Small intestine (tissue), 7 donors: ENCODE measurements around the gene PKD1. TPM values are rescaled to one million over a fixed set of nuclear protein-coding genes. Genes with fewer than 3 reads are reported as not detected.
"Not testable (repeated sequence)": the region's sequence is repeated elsewhere in the genome, so short reads cannot be mapped to it uniquely, and the experiment has no call there.

Experiments used
- DNase-seq, 2 donors: peaks; one replicate each; pipeline versions ENCODE4 v3.0.0 to v3.0.0-alpha.2; 2013
- FAIRE-seq: peaks from 2 replicates; lab custom pipeline; 2012; peaks lifted over from hg19 to GRCh38; lab: Jason Lieb, UNC
- H3K27ac ChIP-seq, 3 donors: one replicate each; pipeline ENCODE4 v1.5.1; 2013; ENCODE audit warnings: low read length in 2 of 3, mild to moderate bottlenecking in 2 of 3, control low read depth in 1 of 3, inconsistent platforms in 1 of 3, low read depth in 1 of 3, moderate library complexity in 1 of 3
- H3K27me3 ChIP-seq, 3 donors: one replicate each; pipeline ENCODE4 v1.6.1; 2013; ENCODE audit warnings: low read length in 3 of 3, inconsistent platforms in 1 of 3; ENCODE audit not compliant: control insufficient read depth in 3 of 3, insufficient read depth in 3 of 3
- H3K36me3 ChIP-seq, 3 donors: one replicate each; pipeline ENCODE4 v1.6.1; 2013; ENCODE audit warnings: low read length in 3 of 3, inconsistent platforms in 1 of 3, low read depth in 1 of 3, mild to moderate bottlenecking in 1 of 3, moderate library complexity in 1 of 3; ENCODE audit not compliant: control insufficient read depth in 3 of 3, insufficient read depth in 2 of 3
- H3K4me1 ChIP-seq, 3 donors: one replicate each; pipeline ENCODE4 v1.6.1; 2013; ENCODE audit warnings: low read length in 2 of 3, inconsistent platforms in 1 of 3, low read depth in 1 of 3, mild to moderate bottlenecking in 1 of 3, moderate library complexity in 1 of 3; ENCODE audit not compliant: control insufficient read depth in 3 of 3, insufficient read depth in 2 of 3
- H3K4me3 ChIP-seq, 3 donors: one replicate each; pipeline ENCODE4 v1.5.1; 2013; ENCODE audit warnings: low read length in 3 of 3, control low read depth in 1 of 3, inconsistent platforms in 1 of 3, low read depth in 1 of 3, mild to moderate bottlenecking in 1 of 3, moderate library complexity in 1 of 3
- H3K9me3 ChIP-seq, 2 donors: one replicate each; pipeline ENCODE4 v1.6.1; 2013; ENCODE audit warnings: low read depth in 1 of 2, low read length in 1 of 2; ENCODE audit not compliant: control insufficient read depth in 2 of 2, insufficient read depth in 1 of 2
- WGBS, 3 donors: extraction: QIAGEN DNeasy Blood & Tissue Kit; methylation state at CpG; one replicate each; pipeline ENCODE4 v1.1.7; 2013; 5-methylcytosine and 5-hydroxymethylcytosine counted together
- polyA plus RNA-seq, 4 donors: library from polyadenylated mRNA; stranded (reverse) in 3 of 4; unstranded in 1 of 4; fragments of 200-250 nt in 3 of 4; fragments of 120-200 nt in 1 of 4; gene quantifications; one replicate each; pipeline versions ENCODE4 v1.2.1 to v1.2.3, GENCODE V29; 2013
- donor health status: healthy with polysubstance abuse.
- donor health status: control.
- donor health status: control.
- donor health status: Bipolar disorder and iron deficiency.
- donor health status: healthy.

PKD1 gene
- polyA plus RNA-seq, 4 donors, result 10.5 to 42.2 (median 26.7) TPM

DNA sequence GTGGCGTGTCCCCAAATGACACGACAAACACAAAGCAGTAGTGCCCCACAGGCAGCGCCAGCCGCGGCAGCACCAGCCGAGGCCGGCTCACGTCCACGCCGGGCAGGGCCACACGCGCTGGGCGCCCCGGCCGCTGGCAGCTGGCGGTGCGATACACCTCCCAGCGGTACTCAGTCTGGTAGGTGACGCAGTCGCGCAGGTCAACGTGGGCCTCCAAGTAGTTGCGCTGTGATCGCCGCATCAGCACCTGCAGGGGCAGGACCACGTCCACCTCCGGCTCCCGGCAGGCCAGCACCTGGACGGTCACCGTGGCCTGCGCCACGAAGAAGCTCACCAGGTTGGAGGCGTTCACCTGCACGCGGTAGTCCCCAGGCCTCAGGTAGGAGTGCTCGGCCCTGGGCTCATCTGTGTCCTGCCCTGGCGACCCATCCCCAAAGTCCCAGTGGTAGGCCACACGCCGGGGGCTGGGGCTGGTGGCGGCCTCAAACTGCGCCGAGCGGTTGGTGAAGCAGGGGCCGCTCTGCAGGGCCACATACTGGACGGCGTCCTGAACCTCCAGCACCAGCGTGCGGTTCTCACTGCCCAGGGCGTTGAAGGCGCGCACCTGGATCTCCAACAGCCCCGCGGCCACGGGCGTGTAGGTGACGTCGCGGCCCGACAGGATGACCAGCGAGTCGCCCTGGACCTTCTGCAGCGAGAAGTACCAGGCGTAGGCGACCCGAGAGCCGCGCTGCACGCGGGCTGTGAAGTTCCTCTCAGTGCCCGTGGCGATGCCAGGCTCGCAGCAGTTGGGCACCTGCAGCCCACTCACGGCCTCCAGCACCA is 27.0 kb downstream of the PKD1 start:
- not testable (repeated sequence) for FAIRE-seq
- peaks cover 0 to 51% (median 0%) of the 10 kb centered on the region in 3 donors for H3K36me3 ChIP-seq

DNA sequence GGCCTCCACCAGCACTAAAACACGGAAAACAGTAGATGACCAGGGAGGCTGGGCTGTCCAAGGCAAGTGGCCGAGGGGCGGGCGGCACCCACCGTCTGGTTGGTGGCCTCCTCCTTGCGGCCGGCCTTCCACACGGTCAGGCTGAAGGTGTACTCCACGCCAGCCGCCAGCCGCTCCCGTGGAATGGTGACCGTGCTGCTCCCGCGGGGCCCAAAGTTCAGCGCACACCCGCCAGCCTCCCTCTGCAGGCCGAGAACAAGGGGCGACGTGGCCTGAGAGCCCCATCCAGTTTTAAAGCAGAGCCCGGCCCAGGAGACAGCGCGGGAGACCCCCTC is 27.9 kb downstream of the PKD1 start:
- not testable (repeated sequence) for H3K4me1 ChIP-seq, H3K9me3 ChIP-seq, DNase-seq, H3K4me3 ChIP-seq, FAIRE-seq, H3K27ac ChIP-seq, H3K27me3 ChIP-seq
- 93 to 97% (median 93%) methylated on average over 11 to 23 of the region's 23 CpGs for WGBS, 3 donors
- H3K36me3 ChIP-seq, result peaks cover 0 to 52% (median 0%) of the 10 kb centered on the region in 3 donors

More for the DNA sequence above, 27.0 kb downstream of the PKD1 start:
- WGBS, 3 donors, result 97 to 99% (median 98%) methylated on average over 58 to 73 of the region's 73 CpGs
- H3K27me3 ChIP-seq, H3K9me3 ChIP-seq, H3K27ac ChIP-seq, H3K4me3 ChIP-seq, H3K4me1 ChIP-seq, DNase-seq: not testable (repeated sequence)

DNA sequence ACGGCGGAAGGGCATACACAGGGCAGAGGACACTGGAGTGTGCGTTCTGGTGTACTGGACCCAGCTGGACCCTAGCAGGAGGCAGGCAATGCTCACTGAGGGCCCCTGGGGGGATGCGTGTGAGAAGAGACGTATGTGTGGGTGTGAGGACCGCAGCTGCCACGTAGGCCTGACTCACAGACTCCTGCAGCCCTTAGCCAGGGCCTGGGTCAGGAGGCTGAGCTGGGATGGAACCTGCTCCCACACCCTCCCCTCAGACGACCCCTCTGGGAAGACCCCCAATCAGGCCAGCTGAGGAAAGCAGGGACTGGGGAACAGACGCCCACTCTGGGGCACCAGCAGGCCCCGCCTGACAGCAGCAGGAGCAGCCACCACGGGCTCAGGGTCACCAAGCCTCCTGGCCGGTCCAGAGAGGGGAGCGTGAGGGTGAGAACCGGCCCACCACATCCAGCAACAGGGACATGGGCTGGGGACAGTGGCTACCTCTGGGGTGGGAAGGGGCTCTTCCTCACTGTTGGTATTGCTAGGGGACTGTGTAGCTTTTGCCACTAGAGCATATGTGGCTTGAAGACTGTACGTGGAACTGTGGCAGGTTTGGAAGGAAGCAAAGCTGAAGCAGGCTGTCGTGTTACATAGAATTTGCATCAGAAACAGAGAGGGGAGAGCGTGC is 28.4 kb downstream of the PKD1 start:
- not testable (repeated sequence) for H3K4me1 ChIP-seq, FAIRE-seq, H3K27ac ChIP-seq, H3K9me3 ChIP-seq, H3K27me3 ChIP-seq, H3K4me3 ChIP-seq, DNase-seq
- 85 to 92% (median 87%) methylated on average over 13 to 17 of the region's 17 CpGs for WGBS, 3 donors
- H3K36me3 ChIP-seq, result peaks cover 0 to 54% (median 0%) of the 10 kb centered on the region in 3 donors

DNA sequence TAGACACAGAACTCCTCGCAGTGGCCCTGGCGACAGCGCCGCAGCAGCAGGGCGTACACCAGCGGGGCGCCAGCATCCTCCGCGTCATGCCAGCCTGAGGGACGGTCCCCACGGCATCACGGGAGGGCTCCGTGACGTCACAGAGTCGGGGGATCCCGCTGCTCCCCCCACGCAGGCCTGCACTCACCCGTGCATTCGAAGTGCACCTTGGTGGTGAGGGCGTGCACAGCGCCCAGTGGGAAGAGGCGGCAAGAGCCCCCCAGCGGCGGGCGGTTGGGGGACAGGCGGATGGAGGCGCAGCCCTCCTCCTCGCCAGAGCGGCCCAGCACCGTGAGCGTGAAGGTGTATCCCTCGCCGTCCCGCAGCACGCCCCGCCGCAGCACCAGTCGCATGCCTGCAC is 29.5 kb downstream of the PKD1 start:
- not testable (repeated sequence) for H3K27me3 ChIP-seq, FAIRE-seq, H3K9me3 ChIP-seq, H3K4me3 ChIP-seq, H3K27ac ChIP-seq, H3K4me1 ChIP-seq, DNase-seq
- 94 to 98% (median 96%) methylated on average over 25 to 38 of the region's 38 CpGs for WGBS, 3 donors
- peaks cover 0 to 56% (median 0%) of the 10 kb centered on the region in 3 donors for H3K36me3 ChIP-seq

DNA sequence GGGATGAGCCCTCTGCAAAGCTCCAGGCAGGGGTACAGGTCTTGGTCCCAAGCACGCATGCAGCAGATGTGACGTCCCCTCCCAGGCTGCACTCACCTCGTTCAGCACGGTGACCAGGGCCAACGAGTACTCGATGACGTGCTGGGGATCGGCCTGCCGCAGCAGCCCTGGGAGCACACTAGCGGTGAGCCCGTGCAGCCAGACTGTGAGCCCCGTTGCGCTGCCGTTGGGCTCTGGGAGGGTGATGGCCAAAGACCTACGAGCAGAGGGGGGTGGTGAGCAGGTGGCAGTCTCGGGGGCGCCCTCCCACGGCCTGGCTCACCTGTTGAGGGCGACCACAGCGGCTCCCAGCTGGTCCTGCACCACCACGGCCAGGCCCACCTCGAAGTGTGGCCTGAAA is 29.9 kb downstream of the PKD1 start:
- H3K4me1 ChIP-seq, H3K9me3 ChIP-seq, H3K27me3 ChIP-seq, H3K4me3 ChIP-seq, FAIRE-seq, H3K27ac ChIP-seq, DNase-seq: not testable (repeated sequence)
- H3K36me3 ChIP-seq, result peaks cover 0 to 54% (median 0%) of the 10 kb centered on the region in 3 donors
- 75 to 87% (median 84%) methylated on average over 15 to 20 of the region's 22 CpGs for WGBS, 3 donors

DNA sequence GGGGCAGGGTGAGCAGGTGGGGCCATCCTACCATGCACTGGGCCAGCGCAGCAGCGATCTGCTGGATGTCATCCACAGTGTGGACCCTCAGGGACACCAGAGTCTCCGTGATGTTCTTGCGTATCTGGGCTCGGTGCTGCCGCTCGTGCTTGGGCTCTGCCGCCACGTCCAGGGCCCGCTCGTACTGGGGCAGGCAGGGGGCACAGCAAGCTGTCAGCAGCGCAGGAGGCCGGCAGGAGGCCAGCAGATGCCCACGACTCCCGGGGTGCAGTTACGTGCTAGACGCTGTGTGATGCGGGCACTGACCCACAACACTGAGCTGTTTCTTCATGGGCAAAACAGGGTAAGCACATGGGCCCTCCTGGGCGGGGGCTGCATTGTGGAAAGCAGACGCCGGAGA is 30.4 kb downstream of the PKD1 start:
- H3K27me3 ChIP-seq, H3K4me1 ChIP-seq, FAIRE-seq, H3K27ac ChIP-seq, DNase-seq, H3K4me3 ChIP-seq, H3K9me3 ChIP-seq: not testable (repeated sequence)
- H3K36me3 ChIP-seq, result peaks cover 0 to 55% (median 0%) of the 10 kb centered on the region in 3 donors
- 94 to 96% (median 95%) methylated on average over 14 to 21 of the region's 21 CpGs for WGBS, 3 donors

DNA sequence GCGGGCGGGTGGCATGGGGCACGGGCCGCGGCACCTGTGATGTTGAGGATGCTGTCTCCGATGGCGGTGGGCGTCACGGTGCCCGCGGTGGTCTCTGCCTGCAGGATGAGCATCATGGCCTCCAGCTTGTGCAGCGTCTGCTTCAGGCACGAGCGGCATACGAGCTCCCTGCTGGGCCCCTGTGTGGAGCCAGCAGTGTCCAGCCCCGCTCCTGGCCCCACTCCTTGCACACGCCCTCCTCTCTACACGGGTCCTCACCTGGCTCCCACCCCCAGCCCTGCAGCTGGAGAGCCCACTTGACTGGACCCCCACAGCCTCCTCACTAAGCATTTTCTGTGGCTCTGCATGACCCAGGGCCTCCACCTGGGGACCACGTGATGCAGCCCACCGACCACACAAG is 31.2 kb downstream of the PKD1 start:
- H3K9me3 ChIP-seq, H3K4me3 ChIP-seq, H3K4me1 ChIP-seq, H3K27ac ChIP-seq, FAIRE-seq, H3K27me3 ChIP-seq, DNase-seq: not testable (repeated sequence)
- 88 to 95% (median 90%) methylated on average over 4 to 18 of the region's 20 CpGs for whole genome bisulfite sequencing, 3 donors
- H3K36me3 ChIP-seq, result peaks cover 0 to 59% (median 1%) of the 10 kb centered on the region in 3 donors

DNA sequence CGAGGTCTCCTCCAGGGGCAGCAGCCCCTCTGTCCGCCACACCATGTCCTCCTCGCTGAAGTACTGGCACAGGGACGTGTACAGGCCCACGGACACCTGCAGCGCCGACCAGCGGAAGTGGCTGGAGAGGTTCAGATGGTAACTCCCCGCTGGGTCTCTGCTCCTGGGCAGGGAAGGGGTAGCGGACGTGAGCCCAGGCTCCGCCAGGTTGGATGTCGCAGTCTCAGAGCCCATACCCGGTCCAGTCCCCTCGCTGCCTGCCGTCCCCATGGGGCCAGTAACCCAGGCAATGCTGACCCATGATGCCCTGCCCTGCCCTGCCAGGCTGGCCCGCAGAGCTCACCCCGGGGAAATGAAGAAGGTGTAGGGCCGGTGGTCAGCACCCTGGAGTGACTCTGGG is 33.2 kb downstream of the PKD1 start:
- FAIRE-seq, result no peak
- Histone ChIP-seq H3K36me3 (peaks cover 0 to 58% (median 5%) of the 10 kb centered on the region in 3 donors), H3K9me3 (no peaks in the 10 kb centered on the region), H3K27me3 (no peaks in the 10 kb centered on the region), H3K4me3 (no peak overlapping the region), H3K4me1 (no peaks in the 10 kb centered on the region), H3K27ac (no peak overlapping the region)
- no peak for DNase-seq
- 93 to 97% (median 96%) methylated on average over 18 to 19 of the region's 19 CpGs for WGBS, 3 donors
